ENCODE data around the gene SLC17A9. TPM values are rescaled to one million over a fixed set of nuclear protein-coding genes. Genes with fewer than 3 reads are reported as not detected.
A peak's percentile ranks its signal among the peaks of the same experiment; 100 is the strongest.

SLC17A9 gene
- total and polyA plus RNA-seq, 10 donors = 18.8 to 95.3 (median 34.2) TPM

- DNase-seq = peak; percentile 82
- WGBS, 5 donors = 22 to 48% (median 30%) methylated on average over 14 to 19 of the region's 19 CpGs
- Histone ChIP-seq H3K4me3 (peak overlapping the region; percentile 16 to 76 (median 42)), H3K27ac (peak overlapping the region; percentile 78 to 92 (median 88)), H3K4me1 (peaks cover 22 to 59% (median 39%) of the 10 kb centered on the region in 6 donors), H3K27me3 (replicated peaks in 1 of 7) (no peaks in the 10 kb centered on the region), H3K36me3 (peaks cover 0 to 51% (median 20%) of the 10 kb centered on the region in 6 donors), H3K9me3 (no peaks in the 10 kb centered on the region)
- intact Hi-C loops (cut with DNase I; ENCODE audit: low total_unique reads) = no loop called here
- peak in 1 of 11 experiments; percentile 6 for TF ChIP-seq CTCF (IDR thresholded peaks at IDR 0.05 in 8 of 11, conservative IDR thresholded peaks at IDR 0.05 in 3 of 11)
- TF ChIP-seq POLR2A (IDR thresholded peaks at IDR 0.05) = no peak
These were observed 694 bp downstream of the SLC17A9 start for GRCh38 chr20:62952968-62953838.

- intact Hi-C loops (cut with DNase I; ENCODE audit: low total_unique reads) = no loop called here
- peak overlapping the region; percentile 78 to 92 (median 88) for H3K27ac ChIP-seq
- no peaks in the 10 kb centered on the region for H3K27me3 ChIP-seq (replicated peaks in 1 of 7)
- 1 to 2% (median 2%) methylated on average over 16 to 32 of the region's 32 CpGs for WGBS, 5 donors
- no peaks in the 10 kb centered on the region for H3K9me3 ChIP-seq
- H3K4me3 ChIP-seq = peak overlapping the region in 7 of 8 donors; percentile 25 to 76 (median 47)
- peaks cover 22 to 65% (median 43%) of the 10 kb centered on the region in 6 donors for H3K4me1 ChIP-seq
- TF ChIP-seq POLR2AphosphoS5 (IDR thresholded peaks at IDR 0.05) (peak; percentile 63 to 82 (median 81)), POLR2A (IDR thresholded peaks at IDR 0.05) (no peak)
- DNase-seq = peak; percentile 96
- H3K36me3 ChIP-seq = peaks cover 0 to 51% (median 17%) of the 10 kb centered on the region in 6 donors
These were observed 1.6 kb downstream of the SLC17A9 start for GRCh38 chr20:62953839-62954703.

DNA sequence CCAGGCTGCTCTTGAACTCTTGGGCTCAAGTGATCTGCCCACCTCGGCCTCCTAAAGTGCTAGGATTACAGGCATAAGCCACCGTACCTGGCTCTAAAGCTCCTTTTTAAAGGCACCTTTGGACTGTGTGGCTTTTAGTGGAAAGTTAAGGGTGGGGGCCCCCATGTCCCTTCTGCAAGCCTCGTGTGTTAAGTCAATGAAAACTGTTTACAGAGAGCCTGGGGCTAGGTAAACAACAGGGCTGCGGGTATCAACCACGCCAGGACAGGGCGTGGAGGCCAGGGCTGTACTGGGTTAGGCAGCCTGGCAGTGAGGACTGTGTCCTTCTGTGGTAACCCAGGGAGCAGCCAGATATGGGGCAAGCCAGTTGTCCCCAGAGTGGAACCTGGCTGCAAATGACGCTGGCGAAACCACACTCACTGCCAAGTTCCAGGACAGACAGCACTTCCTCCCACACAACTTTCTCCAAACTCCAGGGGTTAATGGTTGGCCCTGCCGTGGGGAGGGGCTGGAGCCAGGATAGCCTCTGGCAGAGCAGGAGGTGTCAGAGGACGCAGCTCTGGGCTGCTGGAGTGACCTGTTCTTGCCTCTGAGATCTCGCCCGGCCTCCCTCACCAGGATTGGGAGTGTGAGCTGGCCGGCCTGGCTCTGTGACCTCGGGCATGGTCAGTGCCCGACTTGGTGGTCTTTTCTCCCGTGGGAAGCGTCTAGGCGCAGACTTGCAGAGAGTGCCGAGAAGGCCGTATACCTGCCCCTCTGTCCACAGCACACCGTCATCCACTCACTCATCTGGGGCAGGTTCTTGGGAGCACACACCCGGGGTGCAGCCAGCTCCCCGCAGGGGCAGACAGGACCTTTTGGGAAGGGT is 3.2 kb downstream of the SLC17A9 start:
- no peak for TF ChIP-seq CTCF (IDR thresholded peaks at IDR 0.05 in 8 of 11, conservative IDR thresholded peaks at IDR 0.05 in 3 of 11)
- intact Hi-C loops (cut with DNase I; ENCODE audit: low total_unique reads) = no loop called here
- Histone ChIP-seq H3K36me3 (peaks cover 0 to 50% (median 5%) of the 10 kb centered on the region in 6 donors), H3K27me3 (replicated peaks in 1 of 7) (no peaks in the 10 kb centered on the region), H3K4me3 (no peak overlapping the region), H3K4me1 (peaks cover 22 to 75% (median 51%) of the 10 kb centered on the region in 6 donors), H3K27ac (peak overlapping the region in 2 of 8 donors; percentile 84 to 87), H3K9me3 (no peaks in the 10 kb centered on the region)
- WGBS, 5 donors = 74 to 86% (median 79%) methylated on average over 13 to 23 of the region's 23 CpGs
- peak; percentile 76 for DNase-seq

All from spleen (tissue), 11 donors.